ENCODE data around the gene RFC2. TPM values are rescaled to one million over a fixed set of nuclear protein-coding genes. Genes with fewer than 3 reads are reported as not detected.

The RFC2 gene
- total and polyA plus RNA-seq, 2 of the 8 experiments (the other 6 are each of a cell fraction or from before 2014, with no cell fraction given): 52.9 to 85.4 TPM

- H3K79me2 ChIP-seq (ENCODE audit: control insufficient read depth in 1 of 2, insufficient read depth in 2 of 2, low read length in 2 of 2): peaks cover 0 to 62% of the 10 kb centered on the region in 2 experiments; a peak in 2 of 4 replicates
- FAIRE-seq: no peak
- TF ChIP-seq EGR1 (IDR thresholded peaks at IDR 0.05; ENCODE audit: borderline replicate concordance, low read depth, low read length): no peak
- no peak for TF ChIP-seq CHD2 (IDR thresholded peaks at IDR 0.05; ENCODE audit: low read length)
- no peak for TF ChIP-seq HDAC2 (IDR thresholded peaks at IDR 0.05; ENCODE audit: borderline replicate concordance in 1 of 2, low read depth in 2 of 2, low read length in 2 of 2)
Measured at GRCh38 chr7:74290981-74291441, 36.8 kb upstream of the RFC2 start.

More at GRCh38 chr7:74290981-74291441, 36.8 kb upstream of the RFC2 start:
- Histone ChIP-seq H3K9me3 (ENCODE audit: insufficient read depth in 2 of 2, low read depth in 1 of 2, low read length in 1 of 2) (no peaks in the 10 kb centered on the region), H2AK5ac (ENCODE audit: low read depth, low read length) (no peak overlapping the region; the same call in 1 of the 2 replicates), H3K4me3 (ENCODE audit: extremely low read depth in 1 of 4, insufficient read depth in 2 of 4, low read depth in 3 of 4, low read length in 4 of 4) (peak overlapping the region; percentile 79 to 97 (median 84); a peak in 7 of 8 replicates), H3K23ac (ENCODE audit: insufficient read length) (no peak overlapping the region), H3K14ac (ENCODE audit: insufficient read length) (no peak overlapping the region), H3K4me1 (replicated peaks in 1 of 4; ENCODE audit: control insufficient read depth in 3 of 4, insufficient read depth in 4 of 4, low read length in 3 of 4) (peaks cover 9 to 44% (median 33%) of the 10 kb centered on the region in 4 experiments), H2BK15ac (ENCODE audit: low read length) (no peak overlapping the region), H3K27me3 (replicated peaks in 1 of 4; ENCODE audit: control insufficient read depth in 3 of 4, extremely low read depth in 1 of 4, insufficient read depth in 3 of 4, low read length in 3 of 4) (peaks cover 0 to 4% (median 0%) of the 10 kb centered on the region in 4 experiments; a peak in 3 of 7 replicates), H3K18ac (ENCODE audit: extremely low read depth, low read length) (no peak overlapping the region), H4K20me1 (replicated peaks in 1 of 2; ENCODE audit: control insufficient read depth in 1 of 2, insufficient read depth in 2 of 2, low read length in 2 of 2) (peaks cover 6 to 19% of the 10 kb centered on the region in 2 experiments), H2BK5ac (ENCODE audit: low read depth, low read length) (0 out of 2 replicates have a peak overlapping the region, but pooled peaks have one; percentile 1), H4K8ac (ENCODE audit: extremely low read depth, insufficient read depth, low read length) (no peak overlapping the region), H3K79me1 (ENCODE audit: low read depth, low read length) (peaks cover 4% of the 10 kb centered on the region), H3K4ac (replicated peaks; ENCODE audit: insufficient read length, low read depth, low read length) (no peak overlapping the region), H3K4me2 (ENCODE audit: insufficient read depth in 1 of 2, low read depth in 2 of 2, low read length in 2 of 2) (peak overlapping the region; percentile 79 to 93), H3K56ac (replicated peaks; ENCODE audit: insufficient read length, low read depth, low read length) (no peak overlapping the region), H2BK12ac (ENCODE audit: low read depth, low read length) (no peak overlapping the region), H2BK20ac (ENCODE audit: low read length) (no peak overlapping the region), H2BK120ac (replicated peaks; ENCODE audit: low read depth, low read length) (no peak overlapping the region), H4K91ac (replicated peaks; ENCODE audit: insufficient read length, low read length) (no peak overlapping the region), H3K23me2 (ENCODE audit: low read depth, low read length) (peaks cover 11% of the 10 kb centered on the region; the same call in 1 of the 2 replicates), H3K9ac (replicated peaks in 1 of 4; ENCODE audit: extremely low read depth in 1 of 4, low read depth in 3 of 4, low read length in 3 of 4) (no peak overlapping the region; a peak in 1 of 7 replicates), H3K36me3 (ENCODE audit: control insufficient read depth in 2 of 4, insufficient read depth in 4 of 4, low read length in 3 of 4) (no peaks in the 10 kb centered on the region; a peak in 1 of 8 replicates), H3K27ac (ENCODE audit: low read depth, low read length) (no peak overlapping the region), H2AFZ (ENCODE audit: low read length) (no peak overlapping the region), H4K5ac (ENCODE audit: insufficient read length, low read depth, low read length) (no peak overlapping the region)
- WGBS, 2 experiments (ENCODE audit: extremely low coverage in 1 of 2, insufficient coverage in 1 of 2, insufficient read length in 1 of 2, insufficient replicate concordance in 2 of 2, low coverage in 1 of 2, low lambda C conversion rate in 2 of 2, missing lambda C conversion rate in 1 of 2): 69% methylated on average over 10 of the region's 10 CpGs; no CpG with 5 or more reads in 1 of the 2 experiments
- no peak for DNase-seq (ENCODE audit: low read depth in 1 of 2, low spot score in 2 of 2)
- ChIA-PET CTCF (ENCODE audit: partially characterized antibody) (interaction anchor here (0.9 to 6.8 kb wide), 7 partner anchors 12 to 114 kb away, joined by 3 to 75 read pairs (median 5); no protein-coding TSS in a partner anchor), POLR2A (ENCODE audit: partially characterized antibody) (interaction anchor here (0.8 to 5.4 kb wide), 5 partner anchors 11 to 73 kb away, joined by 3 to 97 read pairs (median 3); no protein-coding TSS in a partner anchor)

Data from H1 (cell line).